Effector memory CD4-positive, alpha-beta T cell (primary cell): ENCODE measurements around the gene TUBD1.
"Not testable (repeated sequence)": the region's sequence is repeated elsewhere in the genome, so short reads cannot be mapped to it uniquely, and the experiment has no call there.

Experiments
- DNase-seq, 3 donors: peaks; one replicate each; pipeline ENCODE4 v3.0.0-alpha.2; 2020
- H3K27ac ChIP-seq: 2 replicates; pipeline ENCODE4 v1.7.0; 2013; ENCODE audit warnings: mild to moderate bottlenecking, low read length, moderate library complexity; ENCODE audit not compliant: insufficient read depth, poor library complexity, severe bottlenecking
- H3K27me3 ChIP-seq: replicated peaks from 2 replicates; pipeline ENCODE4 v1.7.0; 2013; ENCODE audit warnings: mild to moderate bottlenecking, low read length; ENCODE audit not compliant: insufficient read depth, control insufficient read depth, poor library complexity, severe bottlenecking
- H3K36me3 ChIP-seq: 2 replicates; pipeline ENCODE4 v1.7.0; 2013; ENCODE audit warnings: mild to moderate bottlenecking, low read length, moderate library complexity; ENCODE audit not compliant: control insufficient read depth, insufficient read depth
- H3K4me1 ChIP-seq: 2 replicates; pipeline ENCODE4 v1.7.0; 2013; ENCODE audit warnings: low read length, mild to moderate bottlenecking; ENCODE audit not compliant: control insufficient read depth, insufficient read depth, poor library complexity, severe bottlenecking
- H3K4me3 ChIP-seq: 2 replicates; pipeline ENCODE4 v1.7.0; 2013; ENCODE audit warnings: low read length, low read depth, mild to moderate bottlenecking; ENCODE audit not compliant: insufficient read depth, poor library complexity, severe bottlenecking
- H3K9me3 ChIP-seq: 2 replicates; pipeline ENCODE4 v1.7.0; 2013; ENCODE audit warnings: mild to moderate bottlenecking, low read length, moderate library complexity; ENCODE audit not compliant: control insufficient read depth

Gene TUBD1

DNA sequence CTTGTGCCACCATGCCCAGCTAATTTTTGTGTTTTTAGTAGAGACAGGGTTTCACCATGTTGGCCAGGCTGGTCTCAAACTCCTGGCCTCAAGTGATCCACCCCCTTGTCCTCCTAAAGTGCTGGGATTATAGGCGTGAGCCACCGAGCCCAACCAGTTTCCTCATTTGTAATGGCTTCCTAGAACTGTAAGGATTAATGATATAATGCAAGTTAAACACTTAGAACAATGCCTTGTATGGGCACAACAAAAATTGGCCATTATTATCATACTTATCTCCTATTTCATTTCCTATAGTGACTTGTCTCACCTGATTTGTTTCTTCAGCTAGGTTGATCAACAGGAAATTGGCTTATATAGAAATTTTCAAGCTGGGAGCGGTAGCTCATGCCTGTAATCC is 14.1 kb downstream of the TUBD1 start:
- Histone ChIP-seq H3K27ac (no peak overlapping the region), H3K36me3 (peaks cover 42% of the 10 kb centered on the region)
- no peak for DNase-seq

GRCh38 chr17:59877965-59878364 is 14.8 kb downstream of the TUBD1 start:
- Histone ChIP-seq H3K27ac (no peak overlapping the region), H3K4me1 (no peaks in the 10 kb centered on the region), H3K36me3 (peaks cover 39% of the 10 kb centered on the region), H3K4me3 (no peak overlapping the region), H3K27me3 (no peaks in the 10 kb centered on the region), H3K9me3 (no peaks in the 10 kb centered on the region)
- DNase-seq: no peak

More for the DNA sequence above, 14.1 kb downstream of the TUBD1 start:
- H3K4me3 ChIP-seq: no peak overlapping the region
- no peaks in the 10 kb centered on the region for H3K27me3 ChIP-seq
- H3K4me1 ChIP-seq: no peaks in the 10 kb centered on the region
- no peaks in the 10 kb centered on the region for H3K9me3 ChIP-seq

- peaks cover 33% of the 10 kb centered on the region for H3K36me3 ChIP-seq
- H3K27me3 ChIP-seq: no peaks in the 10 kb centered on the region
- no peak for DNase-seq
- H3K4me3 ChIP-seq: no peak overlapping the region
- no peak overlapping the region for H3K27ac ChIP-seq
- no peaks in the 10 kb centered on the region for H3K9me3 ChIP-seq
- H3K4me1 ChIP-seq: no peaks in the 10 kb centered on the region
Observed at GRCh38 chr17:59876107-59876506, 16.6 kb downstream of the TUBD1 start.

- DNase-seq: no peak
- Histone ChIP-seq H3K27ac (no peak overlapping the region), H3K27me3 (no peaks in the 10 kb centered on the region), H3K36me3 (peaks cover 33% of the 10 kb centered on the region), H3K4me1 (no peaks in the 10 kb centered on the region), H3K4me3 (no peak overlapping the region), H3K9me3 (no peaks in the 10 kb centered on the region)
Observed at GRCh38 chr17:59874376-59874775, 18.4 kb downstream of the TUBD1 start.

GRCh38 chr17:59873414-59873813 is 19.3 kb downstream of the TUBD1 start:
- not testable (repeated sequence) for H3K27me3 ChIP-seq, H3K4me1 ChIP-seq, H3K27ac ChIP-seq, H3K4me3 ChIP-seq, DNase-seq, H3K9me3 ChIP-seq
- peaks cover 33% of the 10 kb centered on the region for H3K36me3 ChIP-seq

DNA sequence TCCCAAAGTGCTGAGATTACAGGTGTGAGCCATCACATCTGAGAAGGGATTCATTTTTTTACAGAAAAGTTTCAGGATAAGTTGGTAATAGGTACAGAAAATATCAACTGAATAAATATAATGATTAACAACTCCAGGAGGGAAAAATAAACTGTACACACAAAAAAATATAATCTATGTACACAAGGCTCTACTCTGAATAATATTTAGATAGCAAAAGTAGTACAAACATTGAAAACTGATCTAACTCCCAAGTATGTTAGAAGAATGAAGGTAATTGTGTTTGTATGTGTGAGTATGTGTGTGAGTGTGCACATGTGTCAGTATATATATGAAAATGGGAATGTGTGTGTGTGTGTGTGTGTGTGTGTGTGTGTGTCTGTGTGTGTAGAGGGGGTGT is 20.4 kb downstream of the TUBD1 start:
- Histone ChIP-seq H3K27me3 (no peaks in the 10 kb centered on the region), H3K4me1 (no peaks in the 10 kb centered on the region), H3K4me3 (no peak overlapping the region), H3K36me3 (peaks cover 23% of the 10 kb centered on the region), H3K27ac (no peak overlapping the region), H3K9me3 (no peaks in the 10 kb centered on the region)
- no peak for DNase-seq

DNA sequence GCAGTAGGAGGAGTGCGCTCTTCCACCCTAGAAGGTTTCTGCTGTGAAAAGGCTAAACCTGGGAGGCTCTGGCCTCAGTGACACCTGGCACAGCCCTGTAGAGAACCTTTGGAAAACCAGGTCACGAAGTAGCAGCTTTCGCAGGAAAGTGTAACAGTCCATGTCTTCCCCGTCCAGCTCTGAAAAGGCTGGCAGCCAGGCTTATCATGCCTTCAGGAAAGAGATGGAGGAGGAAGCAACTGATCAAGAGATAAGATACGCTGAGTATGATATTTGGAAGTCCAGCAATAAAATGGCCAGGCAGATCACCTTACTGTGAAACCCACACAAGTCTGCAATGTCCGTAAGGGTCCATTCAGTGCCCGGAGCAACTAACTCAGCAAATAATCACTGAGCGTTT is 22.3 kb downstream of the TUBD1 start:
- H3K27me3 ChIP-seq: no peaks in the 10 kb centered on the region
- no peak overlapping the region for H3K27ac ChIP-seq
- DNase-seq: no peak
- no peaks in the 10 kb centered on the region for H3K9me3 ChIP-seq
- H3K4me3 ChIP-seq: no peak overlapping the region
- no peaks in the 10 kb centered on the region for H3K4me1 ChIP-seq
- H3K36me3 ChIP-seq: peaks cover 13% of the 10 kb centered on the region

GRCh38 chr17:59869941-59870218 is 22.9 kb downstream of the TUBD1 start:
- Histone ChIP-seq H3K9me3 (no peaks in the 10 kb centered on the region), H3K27me3 (no peaks in the 10 kb centered on the region), H3K4me1 (no peaks in the 10 kb centered on the region), H3K36me3 (peaks cover 7% of the 10 kb centered on the region), H3K27ac (no peak overlapping the region), H3K4me3 (no peak overlapping the region)
- DNase-seq: no peak

DNA sequence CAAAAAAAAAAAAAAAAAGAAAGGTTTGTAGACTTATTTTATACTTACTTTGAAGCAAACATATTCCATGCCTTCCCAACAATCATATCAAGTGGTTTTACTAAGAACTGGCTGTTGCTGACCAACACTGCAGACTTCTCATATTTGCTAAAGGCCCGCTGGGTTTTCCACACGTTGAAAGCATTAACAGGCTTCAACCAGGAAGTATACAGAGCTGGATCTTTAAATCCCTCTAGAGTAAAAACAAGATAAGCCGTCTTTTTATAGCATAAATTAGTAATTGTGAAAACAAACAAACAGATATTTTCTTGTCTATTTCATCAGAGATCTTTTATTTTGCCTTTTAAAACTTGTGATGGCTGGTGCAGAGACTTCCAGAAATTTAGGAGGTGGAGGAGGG is 29.1 kb downstream of the TUBD1 start:
- H3K27ac ChIP-seq: no peak overlapping the region
- peaks cover 20% of the 10 kb centered on the region for H3K36me3 ChIP-seq
- no peaks in the 10 kb centered on the region for H3K9me3 ChIP-seq
- DNase-seq: no peak
- no peak overlapping the region for H3K4me3 ChIP-seq
- no peaks in the 10 kb centered on the region for H3K4me1 ChIP-seq
- H3K27me3 ChIP-seq: no peaks in the 10 kb centered on the region

GRCh38 chr17:59859444-59860025 is 33.2 kb downstream of the TUBD1 start:
- Histone ChIP-seq H3K27ac (no peak overlapping the region), H3K4me3 (no peak overlapping the region), H3K4me1 (no peaks in the 10 kb centered on the region), H3K9me3 (no peaks in the 10 kb centered on the region), H3K27me3 (no peaks in the 10 kb centered on the region), H3K36me3 (peaks cover 20% of the 10 kb centered on the region)
- DNase-seq: no peak

- H3K4me3 ChIP-seq: no peak overlapping the region
- H3K4me1 ChIP-seq: no peaks in the 10 kb centered on the region
- DNase-seq: no peak
- H3K36me3 ChIP-seq: peaks cover 20% of the 10 kb centered on the region
- no peaks in the 10 kb centered on the region for H3K9me3 ChIP-seq
- no peak overlapping the region for H3K27ac ChIP-seq
- no peaks in the 10 kb centered on the region for H3K27me3 ChIP-seq
Observed at GRCh38 chr17:59858932-59859331, 33.8 kb downstream of the TUBD1 start.
